Measurements from ENCODE around the gene LRIF1.

The LRIF1 gene

GRCh38 chr1:110897681-110898080 lies 66.0 kb downstream of the LRIF1 start:
- in situ Hi-C loops (cut with HindIII; ENCODE audit: low sequenced_read_pairs): no loop called here

Data from endothelial cell of hepatic sinusoid (primary cell).